CD4-positive, alpha-beta T cell treated with Interleukin-4 for 4 hours (primary cell): ENCODE measurements around the gene BAZ2A.

Source experiments
- DNase-seq: peaks from one replicate; pipeline ENCODE4 v3.0.0-alpha.2; 2020

The BAZ2A gene

DNA sequence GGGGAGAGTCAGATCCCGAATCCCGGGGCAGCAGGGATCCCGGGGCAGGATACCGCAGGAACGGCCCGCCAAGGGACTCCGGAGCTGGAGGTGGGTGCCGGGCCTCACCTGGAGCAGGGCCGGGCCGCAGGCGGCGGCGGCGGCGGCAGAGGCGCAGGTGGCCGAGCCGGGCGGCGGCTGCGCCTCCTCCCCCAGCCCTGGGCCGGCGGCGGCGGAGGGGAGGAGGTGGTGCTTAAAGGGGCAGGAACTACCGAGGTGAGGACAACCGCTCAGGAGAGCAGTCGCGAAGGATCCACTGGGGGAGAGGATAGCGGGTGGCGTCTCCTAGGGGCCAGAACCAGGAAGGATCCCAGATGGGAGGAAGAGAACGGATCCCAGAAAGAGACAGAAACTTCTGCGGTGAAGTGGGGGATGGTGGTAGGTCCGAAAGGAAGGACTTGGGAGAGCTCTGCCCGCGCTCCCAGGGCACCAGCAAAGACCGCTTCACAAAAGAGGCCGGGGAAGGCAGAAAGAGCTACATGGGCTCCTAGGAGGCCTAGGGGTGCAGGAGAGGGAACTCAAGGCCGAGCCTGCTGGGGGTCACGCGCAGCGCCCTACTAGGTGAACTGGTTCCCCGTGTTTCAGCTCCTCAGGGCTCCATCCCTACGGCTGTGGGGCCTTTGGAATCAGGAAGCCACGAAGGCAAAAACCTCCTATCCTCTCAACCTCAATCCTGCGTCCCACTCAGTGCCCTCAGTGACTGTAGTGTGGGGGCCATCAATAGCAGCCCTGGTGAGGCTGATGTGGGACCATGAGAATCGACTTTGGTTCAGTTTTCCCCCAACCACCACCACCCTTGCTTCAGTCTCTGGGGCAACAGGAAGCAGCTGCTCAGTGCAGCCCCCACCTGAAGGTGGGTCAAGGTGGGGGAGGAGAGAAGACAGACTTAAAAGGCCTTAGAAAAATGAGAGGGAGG lies 5.0 kb upstream of the BAZ2A start:
- peak; percentile 63 for DNase-seq

- DNase-seq = no peak
These were observed 4.2 kb upstream of the BAZ2A start for GRCh38 chr12:56634242-56634836.

DNA sequence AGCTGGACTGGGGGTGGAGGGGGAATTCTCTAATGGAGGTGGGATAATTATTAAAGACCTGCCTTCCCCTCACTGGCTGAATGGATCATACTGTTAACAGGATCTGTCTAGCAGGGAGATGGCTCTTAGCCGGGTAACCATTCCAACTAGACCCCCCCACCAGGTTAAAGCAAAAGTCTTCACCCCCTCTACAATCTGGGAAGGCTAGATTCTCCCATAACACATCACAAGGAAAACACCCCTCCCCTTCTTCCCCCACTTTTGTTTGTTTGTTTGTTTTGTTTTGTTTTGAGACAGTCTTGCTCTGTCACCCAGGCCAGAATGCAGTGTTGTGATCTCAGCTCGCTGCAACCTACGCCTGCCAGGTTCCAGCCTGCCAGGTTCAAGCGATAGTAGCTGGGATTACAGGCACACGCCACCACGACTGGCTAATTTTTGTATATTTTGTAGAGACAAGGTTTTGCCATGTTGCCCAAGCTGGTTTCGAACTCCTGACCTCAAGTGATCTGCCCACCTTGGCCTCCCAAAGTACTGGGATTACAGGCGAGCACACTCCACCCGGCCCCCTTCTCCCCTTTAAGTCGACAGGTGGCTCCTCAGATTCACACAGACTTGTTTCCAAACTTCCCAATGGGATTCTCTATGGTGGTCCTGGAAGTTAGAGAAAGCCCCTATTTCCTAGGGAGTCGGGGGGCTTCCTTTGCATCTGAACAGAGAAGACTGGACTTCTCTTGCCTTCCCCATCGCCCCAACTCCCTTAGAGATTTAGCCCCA lies 3.5 kb upstream of the BAZ2A start:
- DNase-seq = no peak

- no peak for DNase-seq
These were observed 2.8 kb upstream of the BAZ2A start for GRCh38 chr12:56632701-56633467.

DNA sequence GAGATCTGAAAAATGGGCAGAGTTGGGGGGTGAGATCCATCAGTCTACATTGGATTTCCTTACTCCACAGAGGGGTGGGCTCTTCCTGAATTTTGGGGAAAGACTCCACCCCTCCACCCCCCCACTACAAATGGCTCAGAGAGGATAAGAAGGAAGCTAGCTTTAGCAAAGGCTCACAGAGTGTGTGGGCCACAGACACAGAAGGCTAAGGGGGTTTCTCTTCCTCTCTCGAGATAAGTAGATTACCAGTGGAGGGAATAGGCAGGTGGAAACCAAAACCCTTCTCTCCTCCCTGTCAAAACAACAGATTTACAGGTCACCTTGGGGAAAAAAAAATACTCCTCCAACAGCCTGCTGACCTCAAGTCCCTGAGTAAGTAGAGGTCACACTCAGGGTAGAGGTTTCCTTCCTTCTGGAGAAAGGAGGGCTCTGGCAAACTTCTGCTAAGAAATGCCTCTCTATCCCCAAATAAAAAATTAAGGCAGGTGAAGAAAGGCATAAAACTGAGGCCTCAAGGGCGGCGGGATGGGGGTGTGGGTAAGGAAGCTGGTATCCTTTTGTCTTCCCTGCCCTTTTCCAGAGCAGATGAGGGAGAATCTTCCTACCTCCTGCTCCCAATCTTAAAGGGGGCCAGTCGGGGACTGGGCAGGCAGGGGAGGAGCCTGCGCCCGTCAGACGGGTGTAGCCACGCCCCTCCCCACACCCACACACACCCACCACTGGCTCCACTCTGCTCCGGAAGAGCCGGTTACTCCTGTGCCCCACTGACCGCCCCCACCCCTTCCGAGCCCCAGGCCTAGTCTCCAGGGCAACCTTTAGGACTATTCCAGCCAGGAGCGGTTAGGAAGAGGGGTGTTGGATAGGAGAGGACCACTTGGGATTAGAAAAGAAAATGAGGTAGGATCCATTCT lies 1.9 kb upstream of the BAZ2A start:
- peak; percentile 39 for DNase-seq

DNA sequence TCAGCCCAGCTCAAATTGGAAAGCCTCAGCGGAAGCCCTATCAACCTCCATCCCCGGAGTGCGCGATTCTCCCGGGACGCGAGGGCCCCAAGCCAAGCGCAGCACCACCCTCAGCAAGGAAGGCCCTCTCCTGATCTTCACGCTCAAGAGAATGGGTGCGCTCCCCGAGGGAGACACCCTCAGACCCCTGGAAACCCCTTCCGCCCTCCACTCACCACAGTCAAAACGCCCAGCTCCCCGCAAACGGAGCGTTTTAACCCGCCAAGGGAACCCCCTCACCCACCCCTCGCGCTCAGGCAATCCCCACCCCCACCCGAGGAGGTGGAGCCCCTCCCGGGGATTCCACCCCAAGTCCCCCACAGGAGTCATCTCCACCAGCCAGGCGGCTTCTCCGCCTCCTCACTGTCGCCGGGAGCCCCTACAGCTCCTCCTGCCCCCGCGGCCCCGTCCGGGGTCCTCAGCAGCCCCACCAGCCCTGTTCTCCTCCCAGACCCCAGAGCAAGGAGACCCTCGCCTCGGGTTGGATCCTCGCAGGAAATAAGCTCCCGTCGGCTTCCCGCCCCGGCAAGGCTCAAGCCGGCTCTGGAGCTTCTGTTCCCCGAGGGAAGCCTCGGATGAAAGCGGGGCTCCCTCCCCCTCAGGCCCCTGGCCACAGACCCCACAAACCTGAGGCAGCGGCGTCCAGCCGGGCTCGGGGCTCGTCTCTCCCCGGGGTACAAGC lies 507 bp downstream of the BAZ2A start:
- peak; percentile 30 for DNase-seq

DNA sequence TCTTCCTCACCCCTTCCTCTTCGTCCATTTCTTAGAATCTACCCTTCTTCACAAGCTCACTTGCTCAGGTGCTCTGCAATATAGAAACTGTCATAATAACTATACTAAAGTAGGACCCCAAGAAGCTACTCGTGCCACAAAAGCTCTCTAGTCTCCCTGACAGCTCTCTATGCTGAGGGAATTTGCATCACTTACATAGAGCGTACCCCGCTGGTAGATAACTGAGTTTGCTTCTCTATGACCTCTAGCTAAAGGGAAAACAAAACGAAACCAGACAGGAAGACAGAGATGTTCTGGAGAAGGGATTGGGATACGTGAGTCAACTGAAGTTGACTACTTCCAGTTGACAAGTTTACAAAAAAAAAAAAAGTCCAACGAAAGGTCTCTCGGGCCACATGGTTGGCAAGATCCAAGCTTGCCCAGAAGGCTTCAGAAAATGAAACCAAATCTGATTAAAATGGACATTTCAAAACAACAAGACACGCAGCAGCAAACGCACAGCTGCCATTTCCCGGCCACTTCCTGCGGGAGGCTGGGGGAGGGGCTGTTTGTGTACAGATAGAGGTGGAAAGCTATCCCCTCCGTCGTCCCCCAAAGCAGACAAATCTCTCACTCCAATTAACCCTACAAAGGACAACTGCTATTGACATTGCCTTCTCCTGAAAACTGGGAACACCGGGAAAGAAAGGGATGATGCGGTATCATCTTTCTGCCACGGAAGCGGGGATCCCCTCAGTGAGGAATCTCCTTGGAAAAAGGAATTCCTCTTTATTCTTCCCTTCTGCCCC lies 1.3 kb downstream of the BAZ2A start:
- peak; percentile 58 for DNase-seq

- no peak for DNase-seq
These were observed 3.4 kb downstream of the BAZ2A start for GRCh38 chr12:56626701-56627100.

- no peak for DNase-seq
These were observed 7.6 kb downstream of the BAZ2A start for GRCh38 chr12:56622535-56622934.

DNA sequence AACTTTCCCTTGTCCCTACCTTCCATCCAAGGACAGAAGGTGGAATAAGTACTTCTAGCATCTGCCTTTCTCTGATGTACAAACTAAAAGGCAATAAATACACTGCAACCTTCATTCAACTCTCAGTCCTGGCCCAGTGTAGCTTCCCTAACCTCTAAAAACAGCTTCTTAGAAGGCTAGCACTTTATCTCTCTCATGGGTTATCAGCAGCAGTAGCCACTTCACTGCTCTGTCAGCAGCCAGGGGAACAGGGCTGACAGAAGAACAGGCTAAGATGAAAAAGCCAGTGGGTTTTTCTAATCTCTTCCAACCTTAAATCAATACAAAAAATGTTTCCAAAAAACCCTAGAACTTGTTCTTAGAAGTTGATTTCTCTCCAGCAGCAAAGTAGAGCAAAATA lies 13.2 kb downstream of the BAZ2A start:
- no peak for DNase-seq

GRCh38 chr12:56616244-56616643 lies 13.9 kb downstream of the BAZ2A start:
- no peak for DNase-seq

DNA sequence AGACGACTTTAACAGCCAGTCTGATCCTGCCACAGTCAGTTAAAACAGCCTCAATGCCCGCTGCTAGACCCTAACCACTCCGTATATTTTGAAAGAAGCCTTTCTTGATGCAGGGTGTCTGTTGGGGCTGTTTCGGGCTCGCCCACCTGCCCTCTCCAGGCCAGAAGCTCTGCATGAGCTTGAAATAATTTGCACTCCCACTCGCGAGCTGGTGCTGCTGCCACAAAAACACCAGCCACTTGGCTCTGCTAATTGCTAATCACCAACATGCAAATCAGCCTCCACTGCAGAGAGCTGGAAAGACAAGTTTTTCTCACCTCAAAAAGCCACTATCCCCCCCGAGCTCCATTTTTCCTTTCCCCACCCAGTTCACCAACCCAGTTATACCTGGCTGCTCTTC lies 15.5 kb downstream of the BAZ2A start:
- DNase-seq = no peak

GRCh38 chr12:56604355-56604754 lies 25.8 kb downstream of the BAZ2A start:
- DNase-seq = no peak

- no peak for DNase-seq
These were observed 27.9 kb downstream of the BAZ2A start for GRCh38 chr12:56602239-56602638.

DNA sequence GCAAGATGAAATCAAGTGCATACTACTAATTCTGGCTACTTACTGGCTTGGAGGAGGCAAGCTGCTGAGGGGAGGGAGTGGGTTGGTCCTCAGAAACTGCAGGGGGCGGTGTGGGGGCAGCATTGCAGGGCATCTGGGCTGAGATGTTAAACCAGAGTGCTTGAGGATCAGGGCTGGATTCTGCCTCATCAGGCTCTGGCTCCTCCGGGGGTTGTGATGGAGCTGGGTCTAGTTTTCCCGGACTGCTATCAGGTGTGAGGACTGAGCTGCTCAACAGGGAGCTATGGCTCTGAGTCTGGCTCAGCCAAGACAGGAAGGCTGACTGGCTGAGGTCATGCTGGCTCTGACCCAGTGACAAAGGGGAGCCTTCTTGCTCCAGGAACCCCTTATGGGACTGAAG lies 28.6 kb downstream of the BAZ2A start:
- DNase-seq = no peak

GRCh38 chr12:56600753-56601152 lies 29.4 kb downstream of the BAZ2A start:
- DNase-seq = no peak

- DNase-seq = no peak
These were observed 30.3 kb downstream of the BAZ2A start for GRCh38 chr12:56599797-56600196.

DNA sequence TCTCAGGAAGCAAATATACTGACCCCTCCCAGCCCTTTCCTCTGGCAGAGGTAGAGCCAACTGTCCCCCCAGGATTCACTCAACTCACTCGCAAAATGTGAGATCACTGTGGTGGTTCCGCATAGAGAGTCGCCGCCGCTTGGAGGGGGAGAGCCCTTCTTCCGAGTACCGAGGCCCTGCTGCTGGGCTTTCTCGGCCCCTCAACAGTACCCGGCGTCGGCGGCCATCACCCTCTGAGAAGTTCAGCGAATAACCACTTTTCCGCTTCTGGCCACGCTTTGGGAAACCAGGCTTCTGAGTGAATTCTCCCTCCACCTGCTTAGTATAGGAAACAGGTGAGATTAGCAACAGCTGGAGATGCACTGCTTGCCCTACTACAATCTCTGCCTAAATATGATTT lies 31.1 kb downstream of the BAZ2A start:
- DNase-seq = no peak

DNA sequence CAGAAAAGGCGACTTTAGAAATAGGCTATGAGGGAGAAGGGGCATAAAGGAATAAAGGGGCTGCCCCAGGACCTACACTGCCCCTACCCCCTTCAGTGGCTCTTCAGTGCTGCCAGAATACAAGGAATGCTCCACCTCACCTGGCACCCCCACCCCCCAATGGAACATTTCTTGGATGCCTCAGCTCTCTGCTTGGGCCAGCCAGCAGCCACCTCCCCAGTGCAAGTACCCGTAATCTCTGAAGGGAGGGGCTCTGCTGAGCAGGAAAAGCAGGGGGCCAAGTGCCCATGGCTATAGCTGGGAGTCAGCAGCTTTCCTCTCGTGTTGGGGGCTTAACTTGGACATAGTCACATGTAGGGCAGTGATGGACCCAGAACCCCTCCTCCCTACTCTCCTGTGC lies 33.3 kb downstream of the BAZ2A start:
- DNase-seq = no peak
